Breast epithelium (tissue), 3 donors: ENCODE data around the gene AP2S1.

Experiments
- POLR2A ChIP-seq: fragments of 450-650 bp; IDR thresholded peaks from one replicate; pipeline ENCODE4 v1.6.1; 2016; ENCODE audit warnings: antibody characterized with exemption, mild to moderate bottlenecking, moderate library complexity
- POLR2AphosphoS5 ChIP-seq, 3 donors: sonication (generic); formaldehyde crosslinking; IDR thresholded peaks; one replicate each; pipeline ENCODE4 v1.6.1; 2017; ENCODE audit warnings: antibody characterized with exemption in 3 of 3
- TF ChIP-seq, protein P1 (sequence below), 3 donors: fragments of 450-650 bp; IDR thresholded peaks; one replicate each; pipeline ENCODE4 v1.5.1; 2016 to 2017; ENCODE audit warnings: antibody characterized with exemption in 3 of 3, mild to moderate bottlenecking in 3 of 3, moderate library complexity in 3 of 3

DNA sequence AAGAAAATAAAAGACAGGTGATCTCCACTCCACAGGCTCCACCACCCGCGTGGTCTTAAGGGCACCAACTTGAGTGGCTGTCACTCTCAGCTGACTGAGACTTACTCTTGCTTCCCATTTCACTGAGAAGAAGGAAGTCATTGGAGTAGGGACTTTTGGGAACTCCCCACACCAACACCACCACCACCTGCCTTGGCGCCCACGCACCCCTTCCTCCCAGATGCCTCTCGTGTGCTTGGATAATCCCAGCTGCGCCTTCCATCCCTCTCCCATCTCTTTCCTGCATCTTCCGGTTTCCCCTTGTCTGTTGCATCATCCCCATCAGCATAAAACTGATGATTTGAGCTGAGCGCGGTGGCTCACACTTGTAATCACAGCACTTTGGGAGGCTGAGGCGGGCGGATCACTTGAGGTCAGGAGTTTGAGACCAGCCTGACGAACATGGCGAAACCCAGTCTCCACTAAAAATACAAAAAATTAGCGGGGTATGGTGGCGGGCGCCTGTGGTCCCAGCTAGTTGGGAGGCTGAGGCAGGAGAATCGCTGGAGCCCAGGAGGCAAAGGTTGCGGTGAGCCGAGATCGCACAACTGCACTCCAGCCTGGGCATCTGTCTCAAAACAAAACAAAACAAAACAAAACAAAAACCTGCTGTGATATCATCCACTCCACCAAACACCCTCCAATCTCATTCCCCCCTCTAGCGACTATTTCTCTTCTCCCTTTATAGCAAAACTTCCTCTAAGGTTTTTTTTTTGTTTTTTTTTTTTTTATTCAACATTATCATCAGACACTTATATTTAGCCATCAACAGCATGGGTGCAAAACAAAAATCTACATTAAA is 25.5 kb downstream of the AP2S1 start:
- TF ChIP-seq, protein P1, sequence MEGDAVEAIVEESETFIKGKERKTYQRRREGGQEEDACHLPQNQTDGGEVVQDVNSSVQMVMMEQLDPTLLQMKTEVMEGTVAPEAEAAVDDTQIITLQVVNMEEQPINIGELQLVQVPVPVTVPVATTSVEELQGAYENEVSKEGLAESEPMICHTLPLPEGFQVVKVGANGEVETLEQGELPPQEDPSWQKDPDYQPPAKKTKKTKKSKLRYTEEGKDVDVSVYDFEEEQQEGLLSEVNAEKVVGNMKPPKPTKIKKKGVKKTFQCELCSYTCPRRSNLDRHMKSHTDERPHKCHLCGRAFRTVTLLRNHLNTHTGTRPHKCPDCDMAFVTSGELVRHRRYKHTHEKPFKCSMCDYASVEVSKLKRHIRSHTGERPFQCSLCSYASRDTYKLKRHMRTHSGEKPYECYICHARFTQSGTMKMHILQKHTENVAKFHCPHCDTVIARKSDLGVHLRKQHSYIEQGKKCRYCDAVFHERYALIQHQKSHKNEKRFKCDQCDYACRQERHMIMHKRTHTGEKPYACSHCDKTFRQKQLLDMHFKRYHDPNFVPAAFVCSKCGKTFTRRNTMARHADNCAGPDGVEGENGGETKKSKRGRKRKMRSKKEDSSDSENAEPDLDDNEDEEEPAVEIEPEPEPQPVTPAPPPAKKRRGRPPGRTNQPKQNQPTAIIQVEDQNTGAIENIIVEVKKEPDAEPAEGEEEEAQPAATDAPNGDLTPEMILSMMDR (IDR thresholded peaks at IDR 0.05): no peak
- TF ChIP-seq POLR2A (no peak), POLR2AphosphoS5 (IDR thresholded peaks at IDR 0.05) (no peak)
